Body of pancreas (tissue), 4 donors: ENCODE data around the gene ADAM15. TPM values are rescaled to one million over a fixed set of nuclear protein-coding genes. Genes with fewer than 3 reads are reported as not detected.

Experiments
- ATAC-seq: fragments of 150-250 bp; one replicate; pipeline ENCODE4 v1.9.1; 2016
- DNase-seq, 4 donors: peaks; one replicate each; pipeline ENCODE4 v3.0.0-alpha.2; 2019
- H3K27ac ChIP-seq, 4 donors: fragments of 200-600 bp; sonication (generic); 1 replicate in 3 of 4; 2 replicates in 1 of 4; pipeline versions ENCODE4 v1.5.1 to v1.6.1; 2016 to 2019; ENCODE audit warnings: mild to moderate bottlenecking in 1 of 4, mixed read lengths in 1 of 4, moderate library complexity in 1 of 4
- H3K27me3 ChIP-seq, 2 donors: fragments of 200-600 bp; sonication (generic); one replicate each; pipeline ENCODE4 v1.6.0; 2016; ENCODE audit warnings: mild to moderate bottlenecking in 1 of 2
- H3K36me3 ChIP-seq, 2 donors: fragments of 200-600 bp; sonication (generic); replicated peaks in 1 of 2; 2 replicates each; pipeline ENCODE4 v1.5.1; 2016; ENCODE audit warnings: low read depth in 2 of 2; ENCODE audit not compliant: insufficient read depth in 1 of 2
- H3K4me1 ChIP-seq: fragments of 200-600 bp; sonication (generic); one replicate; pipeline ENCODE4 v1.6.0; 2016
- H3K4me3 ChIP-seq, 2 donors: fragments of 200-600 bp; sonication (generic); 1 replicate in 1 of 2; 2 replicates in 1 of 2; pipeline ENCODE4 v1.5.1; 2016 to 2019
- H3K9me3 ChIP-seq, 3 donors: fragments of 200-600 bp; sonication (generic); 1 replicate in 2 of 3; 2 replicates in 1 of 3; pipeline ENCODE4 v1.5.1; 2016
- POLR2A ChIP-seq, 3 donors: fragments of 450-650 bp; IDR thresholded peaks; one replicate each; pipeline ENCODE4 v1.6.1; 2016; ENCODE audit warnings: antibody characterized with exemption in 3 of 3, mild to moderate bottlenecking in 2 of 3
- WGBS, 2 donors: methylation state at CpG; one replicate each; pipeline ENCODE4 v1.1.5; 2017; 5-methylcytosine and 5-hydroxymethylcytosine counted together
- intact Hi-C: fragments of 100-400 bp; cut with DNase I; formaldehyde crosslinking; loops from one replicate; pipeline ENCODE4 v1.15.1; 2023
- total RNA-seq, 2 donors: library from RNA; depleted of rRNA; stranded (reverse); fragments of >200 nt; gene quantifications; one replicate each; pipeline ENCODE4 v1.1.0, GENCODE V29; 2016
- TF ChIP-seq, protein P1 (sequence below), 7 experiments: fragments of 450-650 bp in 4 of 7; fragments of 200-600 bp in 3 of 7; sonication (generic) in 3 of 7; IDR thresholded peaks; one replicate each; pipeline ENCODE4 v1.5.1; 2016 to 2019; ENCODE audit warnings: antibody characterized with exemption in 7 of 7

The ADAM15 gene
- total RNA-seq, 2 donors from 2014 or later, result 37.2 to 48.5 TPM

DNA sequence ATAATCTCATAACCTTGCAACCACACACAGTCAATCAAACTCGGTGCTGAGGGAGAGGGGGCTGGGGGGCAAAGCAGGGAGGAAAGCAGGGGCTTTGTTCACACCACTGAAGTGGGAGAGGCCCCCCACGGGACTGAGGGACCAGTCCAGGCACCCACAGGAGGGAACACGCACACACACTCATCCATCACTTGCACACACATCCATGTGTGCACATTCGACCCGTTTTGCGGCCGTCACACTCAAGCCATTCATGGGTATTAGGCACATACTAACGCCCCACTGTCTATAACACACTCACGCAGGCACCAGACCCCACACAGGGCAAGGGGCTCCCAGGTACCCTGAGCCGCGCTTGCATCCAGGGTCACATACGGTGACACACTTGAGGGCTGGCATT is 41.5 kb downstream of the ADAM15 start:
- no peak for TF ChIP-seq POLR2A (IDR thresholded peaks at IDR 0.05)
- TF ChIP-seq, protein P1, sequence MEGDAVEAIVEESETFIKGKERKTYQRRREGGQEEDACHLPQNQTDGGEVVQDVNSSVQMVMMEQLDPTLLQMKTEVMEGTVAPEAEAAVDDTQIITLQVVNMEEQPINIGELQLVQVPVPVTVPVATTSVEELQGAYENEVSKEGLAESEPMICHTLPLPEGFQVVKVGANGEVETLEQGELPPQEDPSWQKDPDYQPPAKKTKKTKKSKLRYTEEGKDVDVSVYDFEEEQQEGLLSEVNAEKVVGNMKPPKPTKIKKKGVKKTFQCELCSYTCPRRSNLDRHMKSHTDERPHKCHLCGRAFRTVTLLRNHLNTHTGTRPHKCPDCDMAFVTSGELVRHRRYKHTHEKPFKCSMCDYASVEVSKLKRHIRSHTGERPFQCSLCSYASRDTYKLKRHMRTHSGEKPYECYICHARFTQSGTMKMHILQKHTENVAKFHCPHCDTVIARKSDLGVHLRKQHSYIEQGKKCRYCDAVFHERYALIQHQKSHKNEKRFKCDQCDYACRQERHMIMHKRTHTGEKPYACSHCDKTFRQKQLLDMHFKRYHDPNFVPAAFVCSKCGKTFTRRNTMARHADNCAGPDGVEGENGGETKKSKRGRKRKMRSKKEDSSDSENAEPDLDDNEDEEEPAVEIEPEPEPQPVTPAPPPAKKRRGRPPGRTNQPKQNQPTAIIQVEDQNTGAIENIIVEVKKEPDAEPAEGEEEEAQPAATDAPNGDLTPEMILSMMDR (IDR thresholded peaks at IDR 0.05), result no peak
- DNase-seq (no peak), ATAC-seq (no peak)
- Histone ChIP-seq H3K9me3 (no peaks in the 10 kb centered on the region), H3K36me3 (no peaks in the 10 kb centered on the region), H3K4me3 (no peak overlapping the region), H3K27me3 (no peaks in the 10 kb centered on the region), H3K4me1 (peaks cover 6% of the 10 kb centered on the region), H3K27ac (no peak overlapping the region)
- intact Hi-C loops, result loop anchor here (5.0 kb wide), 2 partner anchors 35 to 75 kb away; partner anchors contain the start of gene EFNA1
- 75 to 88% methylated on average over 6 to 12 of the region's 12 CpGs for WGBS, 2 donors

DNA sequence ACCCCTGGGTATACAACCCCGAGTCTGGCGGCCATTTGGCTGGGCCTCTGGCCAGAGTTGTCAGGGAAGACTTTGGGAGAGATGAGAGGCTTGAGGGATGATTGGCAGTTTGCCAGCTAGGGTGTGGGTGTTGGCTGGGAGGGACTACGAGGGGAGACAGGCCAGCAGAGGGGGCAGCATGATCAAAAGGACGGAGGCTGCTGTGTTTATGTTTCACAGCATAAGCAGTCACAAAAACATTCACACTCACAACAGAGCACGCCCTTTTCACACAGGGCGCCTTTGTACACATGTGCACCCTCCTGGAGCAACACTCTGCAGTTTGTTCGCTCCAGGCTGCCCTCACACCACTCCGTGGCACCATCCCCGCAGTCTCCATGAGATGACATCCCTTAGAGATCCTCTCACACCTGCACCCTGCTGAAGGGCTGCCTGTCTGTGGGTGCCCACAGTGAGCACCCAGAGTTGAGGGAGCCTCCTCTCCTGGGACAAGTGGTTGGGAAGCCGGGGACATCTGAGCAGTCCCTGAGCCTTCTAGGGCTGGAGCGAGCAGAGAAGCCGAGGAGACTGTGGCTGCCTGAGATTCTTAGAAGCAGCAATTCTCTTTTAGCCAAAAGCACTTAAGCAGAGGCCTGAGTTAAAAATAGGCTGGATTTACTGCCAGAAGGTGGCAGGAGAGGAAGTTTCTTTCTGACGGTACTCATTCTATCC is 43.0 kb downstream of the ADAM15 start:
- intact Hi-C loops, result loop anchor here (5.0 kb wide), 2 partner anchors 33 to 73 kb away; partner anchors contain the start of gene EFNA1
- H3K4me3 ChIP-seq, result no peak overlapping the region
- H3K9me3 ChIP-seq, result no peaks in the 10 kb centered on the region
- H3K27ac ChIP-seq, result no peak overlapping the region
- WGBS, 2 donors, result 26 to 44% methylated on average over 9 to 13 of the region's 13 CpGs
- no peaks in the 10 kb centered on the region for H3K27me3 ChIP-seq
- no peaks in the 10 kb centered on the region for H3K36me3 ChIP-seq
- ATAC-seq, result peak; percentile 68
- DNase-seq, result peak in 1 of 4 donors; percentile 31
- TF ChIP-seq POLR2A (IDR thresholded peaks at IDR 0.05), result no peak
- TF ChIP-seq, protein P1 (IDR thresholded peaks at IDR 0.05), result peak in 6 of 7 experiments; percentile 19 to 56 (median 47)
- H3K4me1 ChIP-seq, result peaks cover 6% of the 10 kb centered on the region

DNA sequence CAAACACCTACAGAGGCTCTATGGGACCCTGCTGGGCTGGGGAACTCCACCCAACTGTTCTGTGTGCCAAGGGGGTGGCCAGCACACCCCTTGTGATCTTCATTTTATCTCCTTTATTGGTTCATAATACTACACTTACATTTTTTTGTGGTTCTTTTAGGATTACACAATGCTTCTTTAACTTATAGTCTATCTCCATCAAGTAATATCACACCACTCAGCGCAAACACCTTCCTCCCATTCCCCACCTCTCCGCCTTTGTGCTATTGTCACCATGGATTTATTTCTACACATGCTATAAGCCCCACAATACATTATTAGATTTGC is 43.5 kb downstream of the ADAM15 start:
- no peaks in the 10 kb centered on the region for H3K27me3 ChIP-seq
- TF ChIP-seq POLR2A (IDR thresholded peaks at IDR 0.05), result no peak
- TF ChIP-seq, protein P1 (IDR thresholded peaks at IDR 0.05), result no peak
- 63 to 71% methylated on average over 2 of the region's 2 CpGs for WGBS, 2 donors
- H3K36me3 ChIP-seq, result no peaks in the 10 kb centered on the region
- no peak for ATAC-seq
- H3K4me3 ChIP-seq, result no peak overlapping the region
- no peak overlapping the region for H3K27ac ChIP-seq
- H3K4me1 ChIP-seq, result peaks cover 6% of the 10 kb centered on the region
- intact Hi-C loops, result loop anchor here (5.0 kb wide), 2 partner anchors 33 to 73 kb away; partner anchors contain the start of gene EFNA1
- DNase-seq, result no peak
- no peaks in the 10 kb centered on the region for H3K9me3 ChIP-seq

DNA sequence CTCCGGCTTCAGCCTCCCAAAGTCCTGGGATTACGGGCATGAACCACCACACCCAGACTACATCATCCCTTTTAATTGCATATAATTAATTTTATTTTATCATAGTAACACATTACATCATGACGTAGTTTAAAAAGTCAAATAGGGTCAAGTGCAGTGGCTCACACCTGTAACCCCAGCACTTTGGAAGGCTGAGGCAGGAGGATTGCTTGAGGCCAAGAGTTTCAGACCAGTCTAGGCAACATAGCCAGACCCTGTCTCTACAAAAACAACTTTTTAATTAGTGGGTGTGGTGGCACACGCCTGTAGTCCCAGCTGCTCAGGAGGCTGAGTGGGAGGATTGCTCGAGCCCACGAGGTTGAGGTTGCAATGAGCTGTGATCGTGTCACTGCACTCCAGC is 48.2 kb downstream of the ADAM15 start:
- Histone ChIP-seq H3K36me3 (no peaks in the 10 kb centered on the region), H3K4me3 (no peak overlapping the region), H3K27ac (no peak overlapping the region), H3K4me1 (peaks cover 3% of the 10 kb centered on the region), H3K27me3 (no peaks in the 10 kb centered on the region), H3K9me3 (no peaks in the 10 kb centered on the region)
- TF ChIP-seq, protein P1 (IDR thresholded peaks at IDR 0.05), result no peak
- no peak for TF ChIP-seq POLR2A (IDR thresholded peaks at IDR 0.05)
- intact Hi-C loops, result no loop called here
- ATAC-seq, result no peak
- WGBS, 2 donors, result 82 to 83% methylated on average over 5 to 7 of the region's 7 CpGs
- no peak for DNase-seq

DNA sequence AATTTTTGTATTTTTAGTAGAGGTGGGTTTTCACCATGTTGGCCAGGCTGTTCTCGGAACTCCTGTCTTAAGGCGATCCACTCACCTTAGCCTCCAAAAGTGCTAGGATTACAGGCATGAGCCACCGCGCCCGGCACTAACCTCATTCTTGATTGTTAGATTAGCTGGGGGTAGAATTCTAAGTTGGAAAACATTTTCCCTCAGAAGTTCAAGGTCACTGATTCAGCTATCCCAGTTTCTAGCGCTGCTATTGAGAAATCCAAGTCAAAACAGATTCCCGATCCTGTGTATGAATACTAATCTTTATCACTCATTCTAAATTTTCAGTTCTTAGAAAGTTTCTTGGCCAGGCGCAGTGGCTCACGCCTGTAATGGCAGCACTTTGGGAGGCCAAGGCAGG is 52.2 kb downstream of the ADAM15 start:
- Histone ChIP-seq H3K36me3 (no peaks in the 10 kb centered on the region), H3K27me3 (no peaks in the 10 kb centered on the region), H3K27ac (no peak overlapping the region), H3K9me3 (no peaks in the 10 kb centered on the region), H3K4me1 (peaks cover 16% of the 10 kb centered on the region), H3K4me3 (no peak overlapping the region)
- intact Hi-C loops, result no loop called here
- no peak for TF ChIP-seq POLR2A (IDR thresholded peaks at IDR 0.05)
- TF ChIP-seq, protein P1 (IDR thresholded peaks at IDR 0.05), result no peak
- WGBS, 2 donors, result 55 to 72% methylated on average over 9 of the region's 9 CpGs
- ATAC-seq (no peak), DNase-seq (no peak)
